GM23248 (cell line): ENCODE measurements around the gene MTG2. TPM values are rescaled to one million over a fixed set of nuclear protein-coding genes. Genes with fewer than 3 reads are reported as not detected.

Experiments
- DNase-seq: peaks from one replicate; pipeline ENCODE4 v3.0.0-alpha.2; 2015
- H2AFZ ChIP-seq: fragments of 200-600 bp; sonication (generic); 2 replicates; pipeline ENCODE4 v1.6.1; 2016; ENCODE audit warnings: antibody characterized with exemption
- H3F3A ChIP-seq: fragments of 200-600 bp; sonication (generic); 2 replicates; pipeline ENCODE4 v1.6.1; 2016; ENCODE audit warnings: mild to moderate bottlenecking, antibody characterized with exemption, mixed run types; ENCODE audit not compliant: insufficient read depth
- H3K27ac ChIP-seq: fragments of 200-600 bp; sonication (generic); 2 replicates; pipeline ENCODE4 v1.5.1; 2016; ENCODE audit warnings: mild to moderate bottlenecking
- H3K27me3 ChIP-seq: fragments of 200-600 bp; sonication (generic); replicated peaks from 2 replicates; pipeline ENCODE4 v1.6.1; 2016; ENCODE audit warnings: mild to moderate bottlenecking; ENCODE audit not compliant: insufficient read depth
- H3K36me3 ChIP-seq: fragments of 200-600 bp; sonication (generic); 2 replicates; pipeline ENCODE4 v1.6.1; 2016; ENCODE audit warnings: low read depth, mild to moderate bottlenecking
- H3K4me1 ChIP-seq: fragments of 200-600 bp; sonication (generic); 2 replicates; pipeline ENCODE4 v1.6.1; 2016; ENCODE audit warnings: mild to moderate bottlenecking; ENCODE audit not compliant: insufficient read depth
- H3K4me2 ChIP-seq: fragments of 200-600 bp; sonication (generic); one replicate; pipeline ENCODE4 v1.6.1; 2016; ENCODE audit warnings: mild to moderate bottlenecking; ENCODE audit not compliant: unreplicated experiment
- H3K4me3 ChIP-seq: fragments of 200-600 bp; sonication (generic); 2 replicates; pipeline ENCODE4 v1.5.1; 2016; ENCODE audit warnings: mild to moderate bottlenecking
- H3K79me2 ChIP-seq: fragments of 200-600 bp; sonication (generic); 2 replicates; pipeline ENCODE4 v1.6.1; 2016; ENCODE audit warnings: mild to moderate bottlenecking; ENCODE audit not compliant: insufficient read depth
- H3K9ac ChIP-seq: fragments of 200-600 bp; sonication (generic); 2 replicates; pipeline ENCODE4 v1.6.1; 2016; ENCODE audit warnings: mild to moderate bottlenecking
- H3K9me2 ChIP-seq: fragments of 200-600 bp; sonication (generic); 2 replicates; pipeline ENCODE4 v1.6.1; 2016; ENCODE audit warnings: mixed run types, mild to moderate bottlenecking, moderate library complexity; ENCODE audit not compliant: insufficient read depth
- H3K9me3 ChIP-seq: fragments of 200-600 bp; sonication (generic); one replicate; pipeline ENCODE4 v1.6.1; 2017; ENCODE audit warnings: low read depth
- H4K20me1 ChIP-seq: fragments of 200-600 bp; sonication (generic); 2 replicates; pipeline ENCODE4 v1.6.0; 2016; ENCODE audit not compliant: insufficient read depth
- EZH2 ChIP-seq: fragments of 200-600 bp; sonication (generic); IDR thresholded peaks from 2 replicates; pipeline ENCODE4 v1.6.1; 2018; ENCODE audit warnings: antibody characterized with exemption, mild to moderate bottlenecking; ENCODE audit not compliant: insufficient read depth, poor library complexity, severe bottlenecking
- EZH2phosphoT487 ChIP-seq: fragments of 200-600 bp; sonication (generic); IDR thresholded peaks from 2 replicates; pipeline ENCODE4 v1.6.1; 2018; ENCODE audit warnings: antibody characterized with exemption, moderate library complexity, mild to moderate bottlenecking, low read depth; ENCODE audit not compliant: insufficient read depth
- WGBS, 2 experiments: methylation state at CpG; one replicate each; pipeline ENCODE4 v1.1.6; 2015 to 2017; ENCODE audit warnings: low lambda C conversion rate in 2 of 2, low coverage in 1 of 2; ENCODE audit errors: missing lambda C conversion rate in 2 of 2; 5-methylcytosine and 5-hydroxymethylcytosine counted together
- in situ Hi-C: fragments of 300-500 bp; cut with MboI; formaldehyde crosslinking; loops from 2 replicates; pipeline ENCODE4 v1.15.0; 2020
- polyA plus RNA-seq: library from polyadenylated mRNA; unstranded; fragments of >200 nt; fragmentation: Nextera tagmentation; extraction: Ambion mirVana; gene quantifications from 2 replicates; pipeline ENCODE4 v1.2.1, GENCODE V29; 2016
- total RNA-seq: library from RNA; depleted of rRNA; stranded (reverse); fragments of >200 nt; shearing (Covaris generic); gene quantifications from 2 replicates; pipeline ENCODE4 v1.2.3, GENCODE V29; 2014

The MTG2 gene
- total and polyA plus RNA-seq, 2 experiments from 2014 or later: 17.3 to 20.2 TPM

- H3K9ac ChIP-seq: no peak overlapping the region
- H3K9me3 ChIP-seq: no peaks in the 10 kb centered on the region
- H3K36me3 ChIP-seq: no peaks in the 10 kb centered on the region
- peaks cover 15% of the 10 kb centered on the region for H3K4me1 ChIP-seq
- H3K79me2 ChIP-seq: peaks cover 93% of the 10 kb centered on the region
- 58 to 85% methylated on average over 15 to 24 of the region's 24 CpGs for WGBS, 2 experiments
- no peak overlapping the region for H3K4me2 ChIP-seq
- H3K27me3 ChIP-seq: no peaks in the 10 kb centered on the region
- no peak overlapping the region for H3K27ac ChIP-seq
- peak; percentile 69 for DNase-seq
- H3K9me2 ChIP-seq: no peaks in the 10 kb centered on the region
- in situ Hi-C loops: no loop called here
- H3K4me3 ChIP-seq: no peak overlapping the region
- TF ChIP-seq EZH2 (no peak), EZH2phosphoT487 (no peak)
- H3F3A ChIP-seq: no peaks in the 10 kb centered on the region
- peaks cover 7% of the 10 kb centered on the region; the same call in 1 of the 2 replicates for H4K20me1 ChIP-seq
- H2AFZ ChIP-seq: no peak overlapping the region
These were observed 26.0 kb upstream of the MTG2 start for GRCh38 chr20:62156592-62157386.

DNA sequence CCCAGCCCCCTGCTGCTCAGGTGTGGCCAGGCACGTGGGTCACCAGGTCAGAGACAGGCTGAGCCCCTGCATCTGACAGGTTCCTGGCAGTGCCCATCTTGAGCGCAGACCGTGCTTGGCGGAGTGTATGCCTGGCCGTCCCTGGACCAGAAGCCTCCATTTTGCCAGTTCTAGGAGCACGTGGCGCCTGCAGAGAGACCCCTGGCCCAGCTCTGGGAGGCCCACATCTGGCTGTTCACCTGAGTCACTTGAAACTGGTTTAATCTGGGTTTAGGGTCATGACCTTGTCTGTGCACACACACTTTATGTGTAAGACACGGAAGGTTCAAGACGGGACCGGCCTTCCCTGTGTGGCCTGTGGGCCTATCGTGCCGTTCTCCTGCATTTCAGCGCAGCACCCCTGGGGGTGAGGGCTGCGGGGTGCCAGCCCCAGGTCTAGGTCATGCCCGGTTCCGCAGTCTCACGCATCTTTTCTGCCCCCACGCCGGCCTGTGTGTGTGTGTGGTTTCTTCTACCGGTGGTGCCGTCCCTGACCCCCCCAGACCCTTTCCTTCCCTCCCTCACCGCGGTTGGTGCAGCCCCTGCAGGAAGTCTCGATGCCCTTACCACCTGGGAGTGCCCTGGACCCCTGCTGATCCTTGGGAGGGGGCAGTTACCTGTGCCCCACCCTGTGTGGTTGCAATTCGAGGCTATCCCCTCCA is 25.3 kb upstream of the MTG2 start:
- H3K9ac ChIP-seq: no peak overlapping the region
- no peak overlapping the region for H3K4me3 ChIP-seq
- no peaks in the 10 kb centered on the region; the same call in 1 of the 2 replicates for H3K36me3 ChIP-seq
- no peaks in the 10 kb centered on the region for H3K9me2 ChIP-seq
- in situ Hi-C loops: no loop called here
- H3K4me1 ChIP-seq: peaks cover 15% of the 10 kb centered on the region
- TF ChIP-seq EZH2phosphoT487: no peak
- no peak for TF ChIP-seq EZH2
- 87 to 93% methylated on average over 24 to 25 of the region's 25 CpGs for WGBS, 2 experiments
- H3K4me2 ChIP-seq: no peak overlapping the region
- H3F3A ChIP-seq: no peaks in the 10 kb centered on the region
- H3K27me3 ChIP-seq: no peaks in the 10 kb centered on the region
- peaks cover 7% of the 10 kb centered on the region; the same call in 1 of the 2 replicates for H4K20me1 ChIP-seq
- H3K27ac ChIP-seq: no peak overlapping the region
- no peaks in the 10 kb centered on the region for H3K9me3 ChIP-seq
- no peak for DNase-seq
- no peak overlapping the region for H2AFZ ChIP-seq
- H3K79me2 ChIP-seq: peaks cover 87% of the 10 kb centered on the region

DNA sequence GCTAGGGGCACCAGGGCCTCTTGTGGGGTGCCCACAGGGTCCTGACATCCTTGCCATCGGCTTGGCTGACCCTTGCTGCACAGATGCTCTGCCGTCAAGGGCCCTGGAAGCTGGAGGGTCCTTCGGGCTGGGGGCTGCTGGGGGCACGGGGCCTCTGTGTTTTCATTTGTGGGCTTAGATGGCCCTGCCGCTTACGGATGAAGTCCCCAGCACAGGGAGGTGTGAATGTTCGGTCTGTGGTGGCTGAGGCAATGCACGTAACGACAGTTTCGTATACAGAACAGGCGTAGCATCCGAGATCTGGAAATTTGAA is 24.8 kb upstream of the MTG2 start:
- H3K9ac ChIP-seq: no peak overlapping the region
- H3K4me3 ChIP-seq: no peak overlapping the region
- peaks cover 82% of the 10 kb centered on the region for H3K79me2 ChIP-seq
- H4K20me1 ChIP-seq: peaks cover 7% of the 10 kb centered on the region; the same call in 1 of the 2 replicates
- peaks cover 15% of the 10 kb centered on the region for H3K4me1 ChIP-seq
- no peaks in the 10 kb centered on the region; the same call in 1 of the 2 replicates for H3K36me3 ChIP-seq
- no peak for DNase-seq
- WGBS, 2 experiments: 92 to 95% methylated on average over 12 of the region's 12 CpGs
- no peaks in the 10 kb centered on the region for H3K27me3 ChIP-seq
- H3F3A ChIP-seq: no peaks in the 10 kb centered on the region
- no peaks in the 10 kb centered on the region for H3K9me3 ChIP-seq
- no peaks in the 10 kb centered on the region for H3K9me2 ChIP-seq
- no peak overlapping the region for H2AFZ ChIP-seq
- H3K4me2 ChIP-seq: no peak overlapping the region
- in situ Hi-C loops: no loop called here
- TF ChIP-seq EZH2phosphoT487 (no peak), EZH2 (no peak)
- no peak overlapping the region for H3K27ac ChIP-seq

GRCh38 chr20:62158541-62158940 is 24.3 kb upstream of the MTG2 start:
- Histone ChIP-seq H3K9me2 (no peaks in the 10 kb centered on the region), H3K4me2 (no peak overlapping the region), H3F3A (no peaks in the 10 kb centered on the region), H3K27me3 (no peaks in the 10 kb centered on the region), H3K9me3 (no peaks in the 10 kb centered on the region), H3K27ac (no peak overlapping the region), H4K20me1 (peaks cover 7% of the 10 kb centered on the region; the same call in 1 of the 2 replicates), H3K4me1 (peaks cover 15% of the 10 kb centered on the region), H3K4me3 (no peak overlapping the region), H3K79me2 (peaks cover 77% of the 10 kb centered on the region), H3K9ac (no peak overlapping the region), H2AFZ (no peak overlapping the region), H3K36me3 (no peaks in the 10 kb centered on the region; the same call in 1 of the 2 replicates)
- no peak for DNase-seq
- WGBS, 2 experiments: 96 to 98% methylated on average over 22 of the region's 22 CpGs
- no peak for TF ChIP-seq EZH2phosphoT487
- TF ChIP-seq EZH2: no peak
- in situ Hi-C loops: no loop called here
